ENCODE results near the gene KCTD10. TPM values are rescaled to one million over a fixed set of nuclear protein-coding genes. Genes with fewer than 3 reads are reported as not detected.

Gene KCTD10
- total RNA-seq, 2 donors from 2014 or later = 37.2 to 49.8 TPM

- Histone ChIP-seq H3K27me3 (replicated peaks; ENCODE audit: insufficient read depth) (no peaks in the 10 kb centered on the region), H3K4me1 (replicated peaks) (peaks cover 14% of the 10 kb centered on the region), H3K4me3 (no peak overlapping the region), H3K27ac (no peak overlapping the region), H3K36me3 (peaks cover 8 to 11% of the 10 kb centered on the region in 2 donors), H3K9me3 (no peaks in the 10 kb centered on the region)
- WGBS = 47% methylated on average over 2 of the region's 2 CpGs
- no peak for DNase-seq (ENCODE audit: low spot score)
- TF ChIP-seq POLR2AphosphoS5 (IDR thresholded peaks at IDR 0.05) = no peak
- no peak for TF ChIP-seq POLR2A (IDR thresholded peaks at IDR 0.05)
- TF ChIP-seq, protein P1, sequence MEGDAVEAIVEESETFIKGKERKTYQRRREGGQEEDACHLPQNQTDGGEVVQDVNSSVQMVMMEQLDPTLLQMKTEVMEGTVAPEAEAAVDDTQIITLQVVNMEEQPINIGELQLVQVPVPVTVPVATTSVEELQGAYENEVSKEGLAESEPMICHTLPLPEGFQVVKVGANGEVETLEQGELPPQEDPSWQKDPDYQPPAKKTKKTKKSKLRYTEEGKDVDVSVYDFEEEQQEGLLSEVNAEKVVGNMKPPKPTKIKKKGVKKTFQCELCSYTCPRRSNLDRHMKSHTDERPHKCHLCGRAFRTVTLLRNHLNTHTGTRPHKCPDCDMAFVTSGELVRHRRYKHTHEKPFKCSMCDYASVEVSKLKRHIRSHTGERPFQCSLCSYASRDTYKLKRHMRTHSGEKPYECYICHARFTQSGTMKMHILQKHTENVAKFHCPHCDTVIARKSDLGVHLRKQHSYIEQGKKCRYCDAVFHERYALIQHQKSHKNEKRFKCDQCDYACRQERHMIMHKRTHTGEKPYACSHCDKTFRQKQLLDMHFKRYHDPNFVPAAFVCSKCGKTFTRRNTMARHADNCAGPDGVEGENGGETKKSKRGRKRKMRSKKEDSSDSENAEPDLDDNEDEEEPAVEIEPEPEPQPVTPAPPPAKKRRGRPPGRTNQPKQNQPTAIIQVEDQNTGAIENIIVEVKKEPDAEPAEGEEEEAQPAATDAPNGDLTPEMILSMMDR (IDR thresholded peaks at IDR 0.05) = no peak
- intact Hi-C loops (cut with DNase I) = no loop called here
Measured at GRCh38 chr12:109482894-109483293, 5.8 kb upstream of the KCTD10 start.

DNA sequence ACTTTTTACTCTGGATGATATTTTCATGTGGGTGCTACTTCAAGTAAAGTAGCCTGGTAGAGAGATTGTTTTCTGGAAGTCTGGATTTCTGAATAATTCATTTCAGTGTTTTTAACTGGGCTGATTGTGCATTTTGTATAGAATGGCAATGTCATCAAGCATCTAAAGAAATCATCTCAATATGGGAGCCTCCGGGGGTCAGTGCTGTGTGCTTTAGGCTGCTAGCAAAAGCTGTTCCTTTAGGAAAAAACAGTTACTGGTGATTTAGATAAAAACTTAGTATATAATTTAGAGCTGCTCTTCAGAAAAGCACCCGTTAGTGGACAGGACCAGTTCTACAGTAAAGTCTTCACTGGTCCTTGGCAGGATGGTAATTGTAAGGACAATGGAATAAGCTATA lies 5.4 kb upstream of the KCTD10 start:
- intact Hi-C loops (cut with DNase I) = no loop called here
- H3K4me3 ChIP-seq = no peak overlapping the region
- no peak for DNase-seq (ENCODE audit: low spot score)
- 77% methylated on average over 2 of the region's 2 CpGs for WGBS
- H3K27ac ChIP-seq = no peak overlapping the region
- H3K9me3 ChIP-seq = no peaks in the 10 kb centered on the region
- H3K36me3 ChIP-seq = peaks cover 7% of the 10 kb centered on the region in 2 donors
- H3K27me3 ChIP-seq (replicated peaks; ENCODE audit: insufficient read depth) = no peaks in the 10 kb centered on the region
- TF ChIP-seq POLR2A (IDR thresholded peaks at IDR 0.05) (no peak), POLR2AphosphoS5 (IDR thresholded peaks at IDR 0.05) (no peak)
- TF ChIP-seq, protein P1 (IDR thresholded peaks at IDR 0.05) = no peak
- H3K4me1 ChIP-seq (replicated peaks) = peaks cover 14% of the 10 kb centered on the region

DNA sequence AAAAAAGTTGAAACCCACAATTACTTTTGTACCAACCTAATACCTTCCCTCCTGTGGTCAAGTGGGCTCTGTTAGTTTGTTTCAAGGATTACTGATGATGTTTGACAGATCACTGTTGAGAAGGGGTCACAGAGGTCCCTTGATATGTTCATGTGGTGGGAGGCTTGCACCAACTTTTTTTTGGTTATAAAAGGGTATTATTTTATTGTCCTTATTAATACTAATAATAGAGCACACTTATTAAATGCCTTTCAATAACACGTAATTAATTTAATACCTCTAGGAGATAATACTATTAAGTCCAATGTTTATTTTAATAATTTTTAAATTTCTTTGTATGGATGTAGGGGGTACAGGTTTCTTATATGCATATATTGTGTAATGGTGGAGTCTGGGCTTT lies 4.8 kb upstream of the KCTD10 start:
- H3K9me3 ChIP-seq = no peaks in the 10 kb centered on the region
- H3K4me1 ChIP-seq (replicated peaks) = peaks cover 14% of the 10 kb centered on the region
- intact Hi-C loops (cut with DNase I) = no loop called here
- peaks cover under 1 to 4% of the 10 kb centered on the region in 2 donors for H3K36me3 ChIP-seq
- no peak overlapping the region for H3K4me3 ChIP-seq
- H3K27me3 ChIP-seq (replicated peaks; ENCODE audit: insufficient read depth) = no peaks in the 10 kb centered on the region
- H3K27ac ChIP-seq = no peak overlapping the region
- WGBS = 88% methylated on average over 1 of the region's 1 CpG
- TF ChIP-seq POLR2A (IDR thresholded peaks at IDR 0.05) (no peak), POLR2AphosphoS5 (IDR thresholded peaks at IDR 0.05) (no peak)
- TF ChIP-seq, protein P1 (IDR thresholded peaks at IDR 0.05) = no peak
- no peak for DNase-seq (ENCODE audit: low spot score)

GRCh38 chr12:109480356-109480755 lies 3.3 kb upstream of the KCTD10 start:
- TF ChIP-seq, protein P1 (IDR thresholded peaks at IDR 0.05) = no peak
- TF ChIP-seq POLR2A (IDR thresholded peaks at IDR 0.05) (no peak), POLR2AphosphoS5 (IDR thresholded peaks at IDR 0.05) (no peak)

DNA sequence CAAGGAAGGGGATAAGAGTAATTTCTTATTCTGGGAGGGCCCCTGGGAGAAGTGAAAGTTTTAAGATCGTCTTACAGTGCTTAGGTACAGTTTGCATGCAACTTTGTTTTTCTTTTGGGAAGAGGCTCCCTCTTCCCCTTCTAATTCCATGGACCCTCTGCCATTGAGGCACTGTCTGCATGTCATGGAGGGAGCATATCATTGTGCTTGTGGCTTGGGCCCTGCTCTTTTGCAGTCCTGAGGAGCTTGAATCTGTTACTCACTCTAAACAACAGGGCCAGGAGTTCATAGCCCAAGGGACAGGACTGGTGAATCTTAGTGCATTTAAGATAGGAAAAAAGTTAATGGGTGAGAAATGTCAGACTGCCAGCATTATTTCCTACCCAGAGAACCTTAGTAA lies 2.7 kb upstream of the KCTD10 start:
- Histone ChIP-seq H3K4me1 (replicated peaks) (peaks cover 14% of the 10 kb centered on the region), H3K27me3 (replicated peaks; ENCODE audit: insufficient read depth) (no peaks in the 10 kb centered on the region), H3K27ac (no peak overlapping the region), H3K9me3 (no peaks in the 10 kb centered on the region), H3K36me3 (no peaks in the 10 kb centered on the region), H3K4me3 (no peak overlapping the region)
- intact Hi-C loops (cut with DNase I) = no loop called here
- TF ChIP-seq POLR2AphosphoS5 (IDR thresholded peaks at IDR 0.05) (no peak), POLR2A (IDR thresholded peaks at IDR 0.05) (no peak)
- TF ChIP-seq, protein P1 (IDR thresholded peaks at IDR 0.05) = no peak
- DNase-seq (ENCODE audit: low spot score) = no peak
- 83% methylated on average over 1 of the region's 1 CpG for WGBS

More at GRCh38 chr12:109480356-109480755, 3.3 kb upstream of the KCTD10 start:
- 92% methylated on average over 4 of the region's 4 CpGs for WGBS
- Histone ChIP-seq H3K27ac (no peak overlapping the region), H3K36me3 (peaks cover 0 to 4% of the 10 kb centered on the region in 2 donors), H3K27me3 (replicated peaks; ENCODE audit: insufficient read depth) (no peaks in the 10 kb centered on the region), H3K9me3 (no peaks in the 10 kb centered on the region), H3K4me3 (no peak overlapping the region), H3K4me1 (replicated peaks) (peaks cover 14% of the 10 kb centered on the region)
- intact Hi-C loops (cut with DNase I) = no loop called here
- DNase-seq (ENCODE audit: low spot score) = no peak

All from prostate gland (tissue), 2 donors.